SW480 (cell line): ENCODE measurements around the gene CEACAM4.

ENCODE experiments used
- DNase-seq: peaks from one replicate; pipeline ENCODE4 v3.0.0-alpha.2; 2016; ENCODE audit warnings: low spot score

Gene CEACAM4

DNA sequence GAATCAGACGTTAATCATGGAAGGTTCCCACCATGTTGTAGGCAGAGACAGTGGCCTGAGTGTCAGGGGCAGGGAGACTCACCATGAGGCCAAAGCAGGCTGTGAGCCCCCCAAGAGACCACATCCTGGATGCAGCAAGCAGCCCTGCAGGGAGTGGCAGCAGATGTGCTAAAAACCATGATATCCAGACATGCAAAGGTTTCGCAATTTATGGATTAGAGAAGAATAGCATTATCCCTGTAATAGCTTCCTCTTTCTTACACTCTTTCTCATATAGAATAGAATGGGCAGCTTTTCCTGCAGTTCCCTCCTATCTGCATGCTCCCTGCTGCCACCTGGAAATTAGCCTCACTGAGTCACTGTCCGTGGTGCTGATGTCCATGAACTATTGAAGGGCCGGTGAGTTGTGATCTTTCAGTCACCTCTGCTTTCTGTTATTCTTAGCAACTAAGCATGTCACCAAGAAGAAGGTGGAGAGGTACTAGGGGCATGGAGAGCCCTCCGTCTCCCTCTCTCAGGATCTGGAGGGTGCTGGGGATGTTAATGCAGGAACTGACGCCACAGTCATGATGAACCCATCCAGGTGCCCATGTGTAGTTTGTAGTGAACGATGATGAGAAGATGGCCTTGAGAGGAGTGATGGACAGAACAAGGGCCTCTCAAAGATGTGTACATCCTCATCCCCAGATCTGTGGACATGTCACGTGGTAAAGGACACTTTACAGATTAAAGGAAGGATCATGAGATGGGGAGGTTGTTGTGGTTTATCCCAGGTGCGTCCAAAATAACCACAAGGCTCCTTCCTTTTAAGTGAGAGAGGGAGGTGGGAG, 9.9 kb downstream of the CEACAM4 start:
- peak; percentile 54 for DNase-seq

DNA sequence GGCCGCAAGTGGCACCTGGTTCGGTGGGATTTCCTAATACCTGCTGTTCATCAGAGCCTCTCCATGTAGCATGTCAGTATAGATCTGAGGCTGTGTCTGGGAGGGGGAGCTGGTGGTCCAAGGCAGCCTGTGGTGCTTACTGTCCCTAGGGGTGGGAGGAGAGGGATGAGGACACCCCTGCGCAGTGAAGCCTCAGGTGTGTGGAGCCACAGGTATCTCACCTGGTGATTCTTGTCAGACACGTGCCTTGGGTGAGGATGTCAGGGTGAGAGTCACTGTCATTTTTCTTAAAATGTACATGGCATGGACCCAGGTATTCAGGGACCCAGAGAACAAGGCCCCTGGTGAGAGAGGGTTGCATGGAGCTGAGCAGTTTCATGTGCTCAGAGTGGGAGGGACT, 11.7 kb downstream of the CEACAM4 start:
- DNase-seq = no peak

DNA sequence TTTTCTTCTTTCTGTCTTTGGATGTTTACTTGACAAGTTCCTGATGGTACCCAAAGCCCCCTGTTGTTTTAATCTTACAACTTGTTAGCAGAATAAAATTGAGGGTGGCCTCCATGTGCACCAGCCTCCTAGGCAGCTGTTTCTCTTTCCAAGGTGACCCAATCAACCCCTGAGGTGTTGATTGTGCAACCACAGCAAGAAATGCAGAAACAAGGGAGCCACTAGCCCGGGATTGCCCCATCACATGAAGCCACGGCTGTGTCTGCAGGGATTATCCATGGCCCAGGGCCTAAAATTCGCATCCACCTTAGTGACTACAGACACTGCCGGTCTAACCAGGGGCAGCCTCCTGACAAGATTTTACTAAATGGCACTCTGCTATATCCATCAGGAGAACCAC, 14.4 kb downstream of the CEACAM4 start:
- no peak for DNase-seq

DNA sequence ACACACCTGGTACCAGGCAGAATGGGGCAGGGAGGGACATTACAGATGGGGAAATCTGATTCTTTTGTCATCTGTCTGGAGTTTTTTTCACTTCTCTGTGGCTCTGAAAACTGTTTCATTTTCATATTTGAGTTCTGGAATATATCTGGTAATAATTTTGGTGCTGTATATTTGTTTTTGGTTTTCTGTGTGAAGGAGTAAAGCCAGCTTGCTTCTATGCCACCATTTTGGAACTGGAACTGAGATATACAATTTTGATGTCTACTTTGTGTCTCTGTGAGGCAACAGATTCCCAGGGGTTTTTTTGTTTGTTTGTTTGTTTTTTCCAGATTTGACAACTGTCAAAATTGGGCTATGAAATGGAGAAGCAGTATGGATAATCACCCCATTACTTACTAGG, 16.1 kb downstream of the CEACAM4 start:
- no peak for DNase-seq

DNA sequence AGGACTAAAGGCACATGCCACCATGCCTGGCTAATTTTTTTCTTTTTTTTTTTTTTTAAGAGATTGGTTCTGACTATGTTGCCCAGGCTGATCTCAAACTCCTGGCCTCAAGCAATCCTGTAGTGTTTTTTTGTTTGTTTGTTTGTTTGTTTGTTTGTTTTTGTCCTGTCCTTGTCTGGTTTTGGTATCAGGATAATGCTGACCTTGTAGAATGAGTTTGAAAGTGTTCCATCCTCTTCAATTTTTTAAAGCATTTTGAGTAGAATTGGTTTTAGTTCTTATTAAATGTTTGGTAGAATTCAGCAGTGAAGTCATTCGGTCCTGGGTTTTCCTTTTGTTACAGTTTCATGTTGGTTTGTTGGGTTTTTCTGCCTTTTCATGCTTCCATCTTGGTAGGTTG, 19.2 kb downstream of the CEACAM4 start:
- DNase-seq = no peak

DNA sequence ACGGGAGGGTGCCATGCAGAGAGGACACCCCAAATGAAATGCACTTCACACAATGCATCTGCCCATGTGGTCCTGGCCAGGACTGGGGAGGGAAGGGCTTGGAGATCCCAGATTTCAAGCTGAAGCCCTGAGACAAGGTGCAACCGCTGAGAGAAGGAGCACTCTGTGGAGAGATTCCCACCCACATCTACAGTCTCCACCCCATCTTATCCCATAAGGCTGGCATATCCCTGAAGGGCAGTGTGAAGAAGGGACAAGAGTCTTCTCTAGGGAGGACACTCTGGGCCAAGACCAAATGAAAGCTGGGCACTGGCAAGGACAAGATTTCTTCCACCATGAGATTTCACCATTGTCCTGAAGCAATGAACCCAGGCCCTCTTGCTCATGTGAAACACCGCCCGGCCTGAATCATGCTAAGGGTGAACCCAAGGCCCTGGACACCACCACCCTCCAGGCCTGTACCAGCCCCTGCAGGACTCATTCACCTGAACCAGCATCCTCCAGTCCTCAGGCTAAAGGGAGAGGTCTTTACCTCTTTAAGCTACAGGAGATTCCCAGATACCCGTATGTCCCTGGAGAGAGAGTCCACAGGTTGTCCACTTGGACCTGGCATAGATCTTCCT, 20.5 kb downstream of the CEACAM4 start:
- no peak for DNase-seq

DNA sequence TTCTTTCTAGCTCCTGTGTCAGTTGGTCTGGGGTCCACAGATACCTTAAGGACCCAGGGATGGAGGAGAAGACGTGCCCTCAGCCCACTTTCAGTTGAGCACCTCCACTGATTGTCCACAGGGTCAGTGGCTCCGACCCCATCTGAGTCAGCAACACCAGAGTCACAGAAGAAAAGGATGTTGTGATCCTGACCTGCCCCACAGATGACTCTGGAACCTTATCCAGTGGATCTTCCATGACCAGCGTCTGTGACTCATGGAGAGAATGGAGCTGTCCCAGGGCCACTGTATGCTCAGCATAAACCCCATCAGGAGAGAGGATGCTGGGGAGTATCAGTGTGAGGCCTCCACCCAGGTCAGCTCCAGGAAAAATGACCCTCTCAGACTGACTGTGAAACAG, 22.0 kb downstream of the CEACAM4 start:
- no peak for DNase-seq

DNA sequence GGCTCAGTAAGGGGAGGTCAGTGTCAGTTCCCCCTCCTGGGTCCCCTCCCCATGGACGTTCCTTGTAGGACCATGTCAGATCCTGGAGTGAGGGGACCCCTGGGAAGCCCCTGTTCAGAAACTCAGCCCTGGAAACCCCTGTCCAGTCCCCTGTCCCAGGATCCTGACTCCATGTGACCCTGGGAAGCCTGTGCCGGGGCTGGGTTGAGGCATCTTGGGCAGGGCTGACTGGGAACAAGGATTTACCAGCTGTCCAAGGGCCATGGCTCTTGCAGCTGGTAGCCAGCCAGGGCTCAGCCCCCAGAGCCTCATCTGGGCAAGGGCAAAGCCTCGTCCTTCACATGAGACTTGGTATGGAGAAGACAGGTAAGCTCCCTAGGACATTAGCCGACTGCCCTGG, 25.1 kb downstream of the CEACAM4 start:
- no peak for DNase-seq

DNA sequence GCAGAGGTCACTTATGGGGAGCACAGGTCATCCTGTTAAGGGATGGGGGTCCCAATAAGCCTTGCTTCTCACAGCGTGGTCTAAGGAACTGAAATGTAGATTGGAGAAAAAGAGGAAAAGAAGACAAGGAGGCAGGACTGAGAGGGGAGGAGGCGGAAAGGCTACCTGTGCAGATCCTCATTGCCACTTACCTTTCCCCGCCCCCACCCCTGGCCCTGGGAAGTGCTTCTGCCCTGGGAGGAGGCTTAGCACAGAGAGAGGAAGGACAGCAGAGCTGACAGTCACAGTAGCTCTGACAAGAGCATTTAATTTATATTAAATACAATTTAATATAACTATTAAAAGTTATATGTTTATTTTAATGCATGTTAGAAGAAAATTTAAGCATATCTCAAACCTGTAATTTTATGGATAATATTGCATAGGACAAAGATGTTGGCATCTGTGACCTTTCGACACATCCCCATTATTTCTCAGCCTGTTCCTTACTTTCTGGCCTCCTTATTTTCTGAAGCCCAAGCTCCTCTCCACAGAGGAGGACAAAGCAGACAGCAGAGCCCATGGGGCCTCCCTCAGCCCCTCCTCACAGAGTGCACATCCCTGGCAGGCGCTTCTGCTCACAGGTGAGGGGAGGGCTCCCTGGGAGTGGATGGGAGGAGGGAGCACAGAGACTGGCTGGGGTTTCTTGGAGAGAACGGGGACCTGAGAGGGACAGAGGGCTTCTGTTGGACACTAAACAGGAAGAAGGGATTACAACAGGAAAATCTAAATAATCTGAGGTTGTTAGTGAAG, 27.5 kb downstream of the CEACAM4 start:
- DNase-seq = no peak

DNA sequence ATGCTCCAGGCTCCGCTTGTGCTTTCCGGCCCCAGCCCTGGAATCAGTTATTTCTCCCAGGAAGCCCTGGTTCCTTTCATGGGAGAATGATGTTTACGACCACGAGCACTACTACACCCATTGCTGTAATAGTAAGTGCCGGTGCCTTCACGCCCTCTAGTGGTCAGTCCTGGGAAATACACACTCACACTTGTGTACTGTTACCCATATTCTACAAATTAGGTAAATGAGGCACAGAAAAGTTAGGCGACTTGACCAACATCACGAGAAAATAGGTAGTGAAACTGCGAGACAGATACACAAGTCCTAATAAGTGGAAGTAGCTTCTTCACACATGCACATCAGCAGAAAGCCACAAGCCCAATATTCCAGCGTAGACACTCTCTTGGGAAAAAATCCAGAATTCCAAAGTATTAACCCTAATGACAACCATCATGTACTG, 29.3 kb downstream of the CEACAM4 start:
- DNase-seq = peak; percentile 80

DNA sequence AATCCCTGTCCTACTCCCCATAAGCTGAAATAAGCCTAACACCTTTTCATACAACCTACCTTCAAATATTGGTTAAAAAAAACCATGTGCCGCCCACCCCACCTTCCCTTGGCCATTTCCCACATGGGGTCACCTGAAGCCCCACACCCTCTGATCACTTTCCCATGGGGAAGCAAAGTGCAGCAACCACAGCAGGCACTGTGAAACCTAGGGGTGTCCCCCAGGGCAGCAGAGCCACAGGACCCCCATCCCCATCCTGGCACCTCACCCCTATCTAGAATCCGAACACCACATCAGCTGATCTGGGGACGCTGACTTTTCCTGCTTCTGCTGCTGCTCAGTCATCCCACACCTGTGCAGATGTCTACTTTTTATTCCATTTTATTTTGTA, 31.0 kb downstream of the CEACAM4 start:
- no peak for DNase-seq

DNA sequence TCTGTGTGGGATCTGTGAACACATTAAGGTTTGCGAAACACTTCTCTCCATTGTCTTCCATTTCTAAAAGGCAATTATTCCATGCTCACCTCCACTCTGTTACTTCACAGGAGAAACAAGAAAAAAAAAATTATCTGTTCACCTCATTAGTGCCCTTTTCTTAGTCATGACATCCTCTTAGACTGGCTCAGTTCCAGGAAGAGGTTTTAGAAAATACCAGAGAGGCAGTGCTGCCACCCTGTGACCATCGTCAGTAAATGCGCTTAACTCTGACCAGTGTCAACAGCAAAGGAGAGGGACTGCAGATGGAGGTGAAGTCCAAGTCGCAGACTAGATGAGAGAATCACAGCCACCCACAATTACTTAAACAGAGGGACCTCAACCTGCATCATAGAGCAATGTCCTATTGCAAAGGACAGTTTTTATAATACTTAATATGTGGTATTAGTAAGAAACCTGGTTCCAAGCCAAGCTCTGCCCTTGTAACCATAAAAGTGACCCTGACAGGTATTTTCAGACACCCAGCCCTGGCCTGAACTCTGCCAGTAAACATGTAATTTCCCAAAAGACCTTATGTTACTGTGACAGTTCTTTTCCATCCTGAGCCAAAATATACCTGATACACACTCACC, 31.5 kb downstream of the CEACAM4 start:
- DNase-seq = peak; percentile 88

DNA sequence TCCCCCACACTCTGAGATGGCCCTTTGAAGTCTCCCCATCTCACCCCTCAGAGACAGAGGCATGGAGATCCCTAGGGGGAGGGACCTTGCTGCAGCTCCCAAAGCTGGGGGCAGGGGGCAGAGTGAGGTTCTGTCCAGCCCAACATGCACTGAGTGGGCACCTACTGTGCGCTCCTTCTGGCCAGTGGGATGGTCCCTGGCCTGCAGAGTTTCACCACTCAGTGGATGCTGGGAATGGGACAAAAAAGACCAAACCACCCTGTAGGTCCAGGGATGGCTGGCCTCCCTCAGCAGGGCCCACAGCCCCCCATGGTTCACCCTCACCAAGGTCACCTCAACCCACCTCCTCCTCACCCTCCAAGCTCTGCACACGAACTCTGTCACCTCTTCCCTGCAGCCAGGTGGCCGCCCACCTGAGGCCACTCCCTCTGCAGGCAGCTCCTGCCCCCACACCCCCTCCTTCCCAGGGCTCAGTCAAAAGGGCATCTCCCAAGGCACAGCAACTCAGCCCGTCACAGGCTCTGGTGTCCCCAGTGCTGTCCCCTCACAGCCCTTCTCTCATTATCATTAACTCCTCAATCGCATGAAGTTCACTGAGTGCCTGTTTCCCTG, 34.8 kb downstream of the CEACAM4 start:
- DNase-seq = no peak

DNA sequence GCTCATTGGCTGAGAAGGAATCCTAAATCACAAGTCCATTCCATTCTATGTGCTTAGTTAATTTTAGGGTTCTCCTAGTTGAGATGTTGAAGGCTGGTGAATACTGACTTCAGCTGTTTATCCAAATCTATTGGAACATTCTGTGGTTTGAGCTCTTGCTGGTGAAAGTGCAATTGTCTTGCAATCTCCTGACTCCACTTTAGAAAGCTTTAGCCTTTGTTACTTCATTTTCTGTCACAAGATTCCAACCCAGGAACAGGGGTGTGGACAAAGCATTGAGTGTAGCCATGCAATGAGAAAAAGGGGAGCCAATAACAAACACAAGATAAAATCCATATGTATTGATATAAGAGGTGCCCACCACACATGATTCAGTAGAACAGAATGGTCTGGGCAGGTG, 35.9 kb downstream of the CEACAM4 start:
- DNase-seq = no peak

DNA sequence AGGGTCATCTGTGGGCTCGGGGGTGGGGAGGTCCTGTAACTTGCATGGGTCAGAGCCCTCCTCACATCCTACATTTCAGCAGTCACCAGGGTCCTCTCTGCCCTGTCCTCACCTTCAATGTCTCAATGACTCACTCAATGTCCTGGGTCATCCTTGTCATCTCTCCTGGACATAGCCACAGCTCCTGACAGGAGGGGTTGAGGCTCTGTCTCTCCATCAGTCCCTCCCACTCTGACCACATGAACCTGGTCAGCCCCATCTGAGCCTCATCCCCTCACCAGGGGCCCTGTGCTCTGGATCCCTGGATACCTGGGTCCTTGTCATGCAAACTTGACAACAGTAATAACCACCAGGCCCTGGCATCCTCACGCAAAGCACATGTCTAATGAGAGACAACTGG, 37.5 kb downstream of the CEACAM4 start:
- no peak for DNase-seq

DNA sequence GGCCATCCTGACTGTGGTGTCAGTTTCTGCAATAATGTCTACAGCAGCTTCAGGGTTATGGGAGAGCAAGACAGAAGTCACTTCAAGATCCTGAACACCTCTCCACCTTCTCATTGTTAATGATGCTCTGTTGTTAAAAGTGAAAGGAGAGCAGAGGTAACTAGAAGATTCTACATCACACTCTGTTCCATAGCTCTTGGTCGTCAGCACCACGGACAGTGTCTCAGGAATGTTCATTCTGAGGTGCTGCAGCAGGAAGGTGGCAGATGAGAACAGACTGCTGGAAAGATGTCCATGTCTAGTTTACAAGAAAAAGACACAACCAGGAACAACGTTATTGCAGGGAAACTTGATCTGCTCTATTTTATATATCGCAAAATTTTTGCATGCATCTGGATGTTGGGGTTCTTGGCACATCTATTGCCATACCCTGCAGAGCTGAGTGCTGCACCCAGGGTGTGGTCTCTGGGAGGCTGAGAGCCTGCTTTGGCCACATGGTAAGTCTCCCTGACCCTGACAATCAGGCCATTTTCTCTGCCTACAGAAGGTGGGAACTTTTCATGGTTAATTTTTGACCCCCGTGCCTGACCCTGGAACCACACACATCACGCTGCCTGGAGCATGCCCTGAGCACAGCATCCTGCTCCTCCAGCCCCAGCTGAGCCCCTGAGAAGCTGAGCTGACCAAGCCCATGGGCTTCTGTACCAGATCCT, 38.2 kb downstream of the CEACAM4 start:
- DNase-seq = peak; percentile 61

DNA sequence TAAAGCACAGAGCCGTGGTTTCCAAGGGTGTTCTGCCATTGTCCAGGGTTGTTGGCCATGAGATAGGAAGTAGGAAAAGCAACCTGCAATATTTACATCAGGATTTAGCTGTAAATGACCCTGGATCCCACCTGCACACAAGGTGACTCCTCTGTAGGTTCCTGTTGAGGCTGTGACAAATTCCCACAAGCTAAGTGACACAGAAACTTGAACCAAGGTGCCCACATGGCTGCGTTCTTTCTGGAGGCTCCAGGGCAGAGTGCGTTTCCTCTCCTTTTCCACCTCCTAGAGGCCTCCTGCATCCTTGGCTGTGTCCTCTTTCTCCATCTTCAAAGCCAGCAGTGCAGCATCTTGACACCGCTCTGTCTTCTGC, 39.0 kb downstream of the CEACAM4 start:
- no peak for DNase-seq

DNA sequence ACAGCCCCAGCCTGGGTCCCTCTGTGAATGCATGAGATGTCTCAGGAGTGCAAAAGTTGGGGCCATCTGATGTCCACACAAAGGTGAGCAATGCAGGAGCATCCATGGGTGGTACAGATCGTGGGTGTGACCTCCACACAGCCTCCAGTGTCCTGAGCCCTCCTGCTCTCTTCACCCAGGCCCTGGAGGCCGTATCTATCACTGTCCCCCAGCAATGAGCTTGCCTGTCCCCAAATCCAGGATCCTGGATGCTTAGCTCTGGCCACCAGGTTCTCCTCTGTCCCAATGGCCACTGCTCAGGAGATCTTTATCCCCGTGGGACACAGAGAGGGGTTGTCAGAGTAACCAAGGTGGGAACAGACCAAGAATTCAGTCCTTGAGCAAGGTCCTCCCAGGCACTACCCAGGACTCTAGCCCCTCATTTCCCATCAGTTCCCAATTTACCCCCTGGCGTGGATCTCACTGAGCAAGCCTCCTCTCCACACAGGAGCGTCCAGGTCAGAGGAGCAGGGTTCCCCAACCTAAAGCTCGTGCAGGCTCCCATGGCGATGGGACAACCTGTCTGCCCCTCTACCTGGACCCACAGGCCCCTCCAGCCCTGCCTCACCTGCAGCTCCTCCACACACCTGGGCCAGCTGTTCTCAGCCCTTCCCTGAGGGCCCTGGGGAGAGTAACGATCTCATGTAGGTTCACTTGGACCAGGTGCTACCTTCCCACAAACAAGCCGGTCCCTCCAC, 39.6 kb downstream of the CEACAM4 start:
- DNase-seq = no peak

DNA sequence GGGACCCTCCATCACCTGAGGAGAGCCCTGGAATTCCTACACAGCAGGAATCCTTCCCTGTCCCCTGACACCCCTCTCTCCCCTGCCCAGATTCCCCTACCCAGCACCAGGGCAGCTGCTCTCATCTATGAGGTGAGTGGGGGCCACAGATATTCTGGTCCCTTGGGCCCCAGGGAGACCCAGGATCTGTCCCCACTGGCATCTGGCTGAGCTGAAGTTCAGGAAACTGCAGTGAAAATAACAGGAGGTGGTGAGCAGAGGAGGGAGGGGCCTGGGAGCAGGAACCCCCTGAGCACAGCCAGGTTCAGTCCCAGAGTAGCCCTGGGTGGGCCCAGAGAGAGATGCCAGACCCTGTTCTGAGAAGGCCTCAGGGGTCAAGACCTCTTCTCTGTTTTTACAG, 40.8 kb downstream of the CEACAM4 start:
- DNase-seq = no peak

DNA sequence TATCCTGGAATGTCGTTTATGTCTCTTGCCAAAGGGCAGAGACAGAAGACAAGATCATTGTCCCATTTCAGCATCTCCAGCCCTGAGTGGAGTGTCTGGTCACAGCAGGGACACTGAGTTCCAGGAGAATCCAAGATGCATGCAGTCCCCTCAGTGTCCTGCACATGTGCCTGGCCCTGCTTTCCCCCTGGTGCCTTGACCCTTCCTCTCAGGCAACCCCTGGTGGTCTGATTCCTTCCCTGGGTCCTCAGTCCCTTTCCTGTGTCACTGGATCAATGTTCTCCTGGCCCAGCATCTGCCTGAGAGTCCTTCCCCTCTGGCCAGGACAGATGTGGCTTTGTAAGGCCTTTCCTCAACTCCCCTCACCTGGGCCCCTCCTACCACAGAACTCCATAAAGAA, 41.9 kb downstream of the CEACAM4 start:
- DNase-seq = no peak
